Measurements from ENCODE around the gene MED26.

MED26 gene

GRCh38 chr19:16611121-16611520 lies 16.9 kb downstream of the MED26 start:
- Histone ChIP-seq H3K4me1 (ENCODE audit: control insufficient read depth, low read depth, low read length) (no peaks in the 10 kb centered on the region), H3K9ac (ENCODE audit: low read length) (no peak overlapping the region), H3K9me3 (ENCODE audit: control insufficient read depth, low read depth, low read length) (no peaks in the 10 kb centered on the region), H3K36me3 (ENCODE audit: control insufficient read depth, low read depth, low read length) (no peaks in the 10 kb centered on the region), H3K27me3 (ENCODE audit: control insufficient read depth, insufficient read depth, low read length) (no peaks in the 10 kb centered on the region), H3K27ac (ENCODE audit: low read length) (no peak overlapping the region), H3K4me3 (ENCODE audit: low read length) (no peak overlapping the region)

DNA sequence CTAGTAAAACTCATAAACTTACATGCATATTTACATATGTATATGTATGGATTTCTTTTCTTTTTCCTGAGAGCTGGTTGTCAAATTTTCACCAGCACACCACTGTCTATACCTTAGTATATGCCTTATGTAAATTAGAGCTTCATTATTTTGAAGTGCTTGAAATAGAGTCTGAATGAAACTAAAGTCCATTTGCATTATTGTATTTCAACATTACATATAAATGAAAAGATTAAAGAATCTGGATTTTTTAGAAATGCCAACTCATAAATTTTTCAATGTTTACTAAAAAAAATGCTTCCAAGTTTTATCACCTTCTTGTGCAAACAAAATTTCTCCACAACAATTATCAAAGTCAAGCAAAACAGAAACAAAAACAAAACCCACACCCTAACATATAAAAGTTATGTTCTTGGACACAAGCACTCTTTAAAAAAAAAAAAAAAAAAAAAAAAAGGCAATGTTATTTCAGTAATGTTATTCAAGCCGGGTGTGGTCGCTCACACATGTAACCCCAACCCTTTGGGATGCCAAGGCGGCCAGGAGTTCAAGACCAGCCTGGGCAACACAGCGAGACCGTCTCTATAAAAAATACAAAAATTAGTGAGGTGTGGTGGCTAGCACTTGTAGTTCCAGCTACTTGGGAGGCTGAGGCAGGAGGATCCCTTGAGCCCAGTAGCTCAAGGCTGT lies 18.3 kb downstream of the MED26 start:
- H3K4me3 ChIP-seq (ENCODE audit: low read length), result no peak overlapping the region
- no peaks in the 10 kb centered on the region for H3K27me3 ChIP-seq (ENCODE audit: control insufficient read depth, insufficient read depth, low read length)
- H3K27ac ChIP-seq (ENCODE audit: low read length), result no peak overlapping the region
- no peaks in the 10 kb centered on the region for H3K36me3 ChIP-seq (ENCODE audit: control insufficient read depth, low read depth, low read length)
- no peaks in the 10 kb centered on the region for H3K9me3 ChIP-seq (ENCODE audit: control insufficient read depth, low read depth, low read length)
- no peaks in the 10 kb centered on the region for H3K4me1 ChIP-seq (ENCODE audit: control insufficient read depth, low read depth, low read length)
- H3K9ac ChIP-seq (ENCODE audit: low read length), result no peak overlapping the region

DNA sequence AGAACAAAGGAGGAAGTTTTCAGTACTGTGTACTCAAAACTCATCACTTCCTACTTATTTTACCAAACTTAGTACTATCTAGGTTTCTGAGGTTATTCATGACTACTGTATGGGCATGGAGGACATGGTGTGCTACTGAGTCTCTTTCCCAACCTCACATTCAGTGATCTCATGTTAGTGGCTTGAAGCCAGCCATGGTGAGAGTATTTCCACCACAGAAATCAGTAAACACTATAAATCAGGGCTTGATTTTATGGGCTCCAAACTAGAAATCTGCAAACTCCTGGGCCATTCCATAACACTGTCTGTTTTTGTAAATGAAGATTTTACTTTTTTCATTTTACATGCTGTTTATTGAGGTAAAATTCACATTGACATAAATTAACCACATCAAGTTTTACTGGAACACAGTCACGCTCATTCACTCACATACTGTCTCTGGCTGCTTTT lies 19.7 kb downstream of the MED26 start:
- H3K27me3 ChIP-seq (ENCODE audit: control insufficient read depth, insufficient read depth, low read length), result no peaks in the 10 kb centered on the region
- H3K36me3 ChIP-seq (ENCODE audit: control insufficient read depth, low read depth, low read length), result no peaks in the 10 kb centered on the region
- H3K4me3 ChIP-seq (ENCODE audit: low read length), result no peak overlapping the region
- H3K9me3 ChIP-seq (ENCODE audit: control insufficient read depth, low read depth, low read length), result no peaks in the 10 kb centered on the region
- H3K4me1 ChIP-seq (ENCODE audit: control insufficient read depth, low read depth, low read length), result no peaks in the 10 kb centered on the region
- H3K27ac ChIP-seq (ENCODE audit: low read length), result no peak overlapping the region
- no peak overlapping the region for H3K9ac ChIP-seq (ENCODE audit: low read length)

GRCh38 chr19:16607819-16608218 lies 20.2 kb downstream of the MED26 start:
- Histone ChIP-seq H3K36me3 (ENCODE audit: control insufficient read depth, low read depth, low read length) (no peaks in the 10 kb centered on the region), H3K9ac (ENCODE audit: low read length) (no peak overlapping the region), H3K27ac (ENCODE audit: low read length) (no peak overlapping the region), H3K4me3 (ENCODE audit: low read length) (no peak overlapping the region), H3K9me3 (ENCODE audit: control insufficient read depth, low read depth, low read length) (no peaks in the 10 kb centered on the region), H3K4me1 (ENCODE audit: control insufficient read depth, low read depth, low read length) (no peaks in the 10 kb centered on the region), H3K27me3 (ENCODE audit: control insufficient read depth, insufficient read depth, low read length) (no peaks in the 10 kb centered on the region)

GRCh38 chr19:16605553-16605994 lies 22.4 kb downstream of the MED26 start:
- Histone ChIP-seq H3K9ac (ENCODE audit: low read length) (no peak overlapping the region), H3K4me1 (ENCODE audit: control insufficient read depth, low read depth, low read length) (no peaks in the 10 kb centered on the region), H3K9me3 (ENCODE audit: control insufficient read depth, low read depth, low read length) (no peaks in the 10 kb centered on the region), H3K4me3 (ENCODE audit: low read length) (no peak overlapping the region), H3K27ac (ENCODE audit: low read length) (no peak overlapping the region), H3K27me3 (ENCODE audit: control insufficient read depth, insufficient read depth, low read length) (no peaks in the 10 kb centered on the region), H3K36me3 (ENCODE audit: control insufficient read depth, low read depth, low read length) (no peaks in the 10 kb centered on the region)

GRCh38 chr19:16605115-16605514 lies 22.9 kb downstream of the MED26 start:
- Histone ChIP-seq H3K27me3 (ENCODE audit: control insufficient read depth, insufficient read depth, low read length) (no peaks in the 10 kb centered on the region), H3K27ac (ENCODE audit: low read length) (no peak overlapping the region), H3K4me3 (ENCODE audit: low read length) (no peak overlapping the region), H3K9me3 (ENCODE audit: control insufficient read depth, low read depth, low read length) (no peaks in the 10 kb centered on the region), H3K4me1 (ENCODE audit: control insufficient read depth, low read depth, low read length) (no peaks in the 10 kb centered on the region), H3K9ac (ENCODE audit: low read length) (no peak overlapping the region), H3K36me3 (ENCODE audit: control insufficient read depth, low read depth, low read length) (no peaks in the 10 kb centered on the region)

DNA sequence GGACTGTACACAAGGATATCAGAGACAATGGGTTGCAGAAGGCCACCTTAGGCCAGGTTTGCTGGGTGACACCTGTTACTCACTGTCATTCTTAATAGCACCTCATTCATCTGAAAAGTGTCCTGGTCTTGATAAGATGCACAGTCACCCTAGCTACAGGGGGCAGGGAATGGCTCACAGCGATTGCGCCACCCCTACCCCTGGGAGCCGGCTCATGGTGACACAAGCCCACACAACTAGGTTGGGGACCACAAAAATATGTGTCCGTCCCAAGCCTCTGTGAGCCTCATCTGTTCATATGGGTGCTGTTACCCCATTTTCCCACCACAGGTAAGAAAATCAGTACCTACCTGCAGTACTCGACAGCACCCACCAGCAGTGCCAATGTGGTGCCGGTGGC lies 23.4 kb downstream of the MED26 start:
- no peak overlapping the region for H3K27ac ChIP-seq (ENCODE audit: low read length)
- H3K9me3 ChIP-seq (ENCODE audit: control insufficient read depth, low read depth, low read length), result no peaks in the 10 kb centered on the region
- no peaks in the 10 kb centered on the region for H3K27me3 ChIP-seq (ENCODE audit: control insufficient read depth, insufficient read depth, low read length)
- H3K9ac ChIP-seq (ENCODE audit: low read length), result no peak overlapping the region
- H3K4me3 ChIP-seq (ENCODE audit: low read length), result no peak overlapping the region
- H3K36me3 ChIP-seq (ENCODE audit: control insufficient read depth, low read depth, low read length), result no peaks in the 10 kb centered on the region
- H3K4me1 ChIP-seq (ENCODE audit: control insufficient read depth, low read depth, low read length), result no peaks in the 10 kb centered on the region

DNA sequence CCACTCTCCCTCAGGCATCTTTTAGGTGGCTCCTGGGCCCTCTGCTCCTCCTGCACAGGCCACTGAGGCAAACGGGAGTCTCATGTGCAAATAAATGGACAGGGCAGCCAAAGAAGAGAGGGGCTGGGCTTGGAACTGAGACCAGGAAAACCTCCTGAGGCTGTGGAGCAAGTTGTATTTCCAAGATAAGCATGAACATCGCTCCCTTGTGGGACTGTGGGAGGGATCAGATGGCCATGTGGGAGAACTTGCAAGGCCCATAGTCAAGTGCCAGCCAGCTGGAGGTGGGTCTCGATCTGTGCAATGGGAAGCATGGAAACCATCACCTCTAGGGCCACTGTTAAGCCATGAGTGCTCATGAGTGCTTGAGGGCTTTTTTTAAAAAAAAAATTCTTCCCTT lies 24.9 kb downstream of the MED26 start:
- no peak overlapping the region for H3K9ac ChIP-seq (ENCODE audit: low read length)
- H3K4me3 ChIP-seq (ENCODE audit: low read length), result no peak overlapping the region
- no peaks in the 10 kb centered on the region for H3K9me3 ChIP-seq (ENCODE audit: control insufficient read depth, low read depth, low read length)
- no peaks in the 10 kb centered on the region for H3K4me1 ChIP-seq (ENCODE audit: control insufficient read depth, low read depth, low read length)
- H3K27me3 ChIP-seq (ENCODE audit: control insufficient read depth, insufficient read depth, low read length), result no peaks in the 10 kb centered on the region
- H3K27ac ChIP-seq (ENCODE audit: low read length), result no peak overlapping the region
- no peaks in the 10 kb centered on the region for H3K36me3 ChIP-seq (ENCODE audit: control insufficient read depth, low read depth, low read length)

DNA sequence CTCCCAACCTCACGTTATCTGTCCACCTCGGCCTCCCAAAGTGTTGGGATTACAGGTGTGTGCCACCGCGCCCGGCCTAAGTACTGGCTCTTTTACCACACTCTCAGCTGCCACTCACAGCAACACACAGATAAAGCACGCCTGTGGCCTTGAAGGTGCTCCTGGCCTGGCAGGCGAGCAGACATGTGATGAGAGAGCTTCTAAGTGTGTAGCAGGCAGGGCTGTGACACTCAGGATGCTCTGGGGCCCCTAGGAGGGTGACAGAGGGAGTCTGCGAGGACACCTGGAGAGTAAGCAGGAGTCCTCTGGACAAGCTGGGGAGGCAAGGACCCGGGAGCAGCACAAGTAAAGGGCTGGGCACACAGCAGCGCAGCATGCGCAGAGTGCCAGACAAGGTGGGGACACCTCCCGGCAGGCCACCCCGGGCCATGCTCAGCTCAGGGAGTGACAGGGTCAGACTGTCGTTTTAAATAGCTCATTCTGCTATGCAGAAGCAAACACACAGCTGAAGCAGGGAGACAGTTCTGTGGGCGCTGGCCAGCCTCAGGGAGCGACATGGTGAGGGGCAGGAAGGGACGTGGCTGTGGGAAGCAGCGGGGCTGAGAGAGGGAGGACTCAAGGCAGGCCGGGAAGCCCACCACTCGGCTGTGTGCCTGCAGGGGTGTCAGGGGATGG lies 26.5 kb downstream of the MED26 start:
- no peaks in the 10 kb centered on the region for H3K9me3 ChIP-seq (ENCODE audit: control insufficient read depth, low read depth, low read length)
- no peaks in the 10 kb centered on the region for H3K4me1 ChIP-seq (ENCODE audit: control insufficient read depth, low read depth, low read length)
- no peak overlapping the region for H3K9ac ChIP-seq (ENCODE audit: low read length)
- H3K4me3 ChIP-seq (ENCODE audit: low read length), result no peak overlapping the region
- H3K27ac ChIP-seq (ENCODE audit: low read length), result no peak overlapping the region
- H3K27me3 ChIP-seq (ENCODE audit: control insufficient read depth, insufficient read depth, low read length), result no peaks in the 10 kb centered on the region
- H3K36me3 ChIP-seq (ENCODE audit: control insufficient read depth, low read depth, low read length), result no peaks in the 10 kb centered on the region

GRCh38 chr19:16600824-16601223 lies 27.2 kb downstream of the MED26 start:
- Histone ChIP-seq H3K36me3 (ENCODE audit: control insufficient read depth, low read depth, low read length) (no peaks in the 10 kb centered on the region), H3K4me3 (ENCODE audit: low read length) (no peak overlapping the region), H3K9me3 (ENCODE audit: control insufficient read depth, low read depth, low read length) (no peaks in the 10 kb centered on the region), H3K27ac (ENCODE audit: low read length) (no peak overlapping the region), H3K4me1 (ENCODE audit: control insufficient read depth, low read depth, low read length) (no peaks in the 10 kb centered on the region), H3K9ac (ENCODE audit: low read length) (no peak overlapping the region), H3K27me3 (ENCODE audit: control insufficient read depth, insufficient read depth, low read length) (no peaks in the 10 kb centered on the region)

- H3K4me1 ChIP-seq (ENCODE audit: control insufficient read depth, low read depth, low read length), result no peaks in the 10 kb centered on the region
These were observed 28.2 kb downstream of the MED26 start for GRCh38 chr19:16599655-16600346.

More at GRCh38 chr19:16599655-16600346, 28.2 kb downstream of the MED26 start:
- Histone ChIP-seq H3K9me3 (ENCODE audit: control insufficient read depth, low read depth, low read length) (no peaks in the 10 kb centered on the region), H3K27ac (ENCODE audit: low read length) (no peak overlapping the region), H3K9ac (ENCODE audit: low read length) (no peak overlapping the region), H3K36me3 (ENCODE audit: control insufficient read depth, low read depth, low read length) (no peaks in the 10 kb centered on the region), H3K27me3 (ENCODE audit: control insufficient read depth, insufficient read depth, low read length) (no peaks in the 10 kb centered on the region), H3K4me3 (ENCODE audit: low read length) (no peak overlapping the region)

All from iPS-18a (cell line).